Epithelial cell of proximal tubule (primary cell): ENCODE data around the gene DNAH14. TPM values are rescaled to one million over a fixed set of nuclear protein-coding genes. Genes with fewer than 3 reads are reported as not detected.

Source experiments
- DNase-seq: peaks from one replicate; pipeline ENCODE4 v3.0.0-alpha.2; 2011; ENCODE audit warnings: low read depth
- H3K4me3 ChIP-seq: 2 replicates; pipeline ENCODE4 v1.5.1; 2011; ENCODE audit warnings: low read depth, mild to moderate bottlenecking, low read length
- total RNA-seq: library from RNA; depleted of rRNA; stranded (reverse); fragments of >200 nt; gene quantifications from 2 replicates; pipeline ENCODE4 v1.2.3, GENCODE V29; 2015
- TF ChIP-seq, protein P1 (sequence below): conservative IDR thresholded peaks from 2 replicates; pipeline ENCODE4 v1.5.1; 2012; ENCODE audit warnings: low read depth, mild to moderate bottlenecking, low read length

The DNAH14 gene
- total RNA-seq, 1 donor from 2014 or later: 20.8 TPM

- DNase-seq: no peak
- H3K4me3 ChIP-seq: no peak overlapping the region
- TF ChIP-seq, protein P1, sequence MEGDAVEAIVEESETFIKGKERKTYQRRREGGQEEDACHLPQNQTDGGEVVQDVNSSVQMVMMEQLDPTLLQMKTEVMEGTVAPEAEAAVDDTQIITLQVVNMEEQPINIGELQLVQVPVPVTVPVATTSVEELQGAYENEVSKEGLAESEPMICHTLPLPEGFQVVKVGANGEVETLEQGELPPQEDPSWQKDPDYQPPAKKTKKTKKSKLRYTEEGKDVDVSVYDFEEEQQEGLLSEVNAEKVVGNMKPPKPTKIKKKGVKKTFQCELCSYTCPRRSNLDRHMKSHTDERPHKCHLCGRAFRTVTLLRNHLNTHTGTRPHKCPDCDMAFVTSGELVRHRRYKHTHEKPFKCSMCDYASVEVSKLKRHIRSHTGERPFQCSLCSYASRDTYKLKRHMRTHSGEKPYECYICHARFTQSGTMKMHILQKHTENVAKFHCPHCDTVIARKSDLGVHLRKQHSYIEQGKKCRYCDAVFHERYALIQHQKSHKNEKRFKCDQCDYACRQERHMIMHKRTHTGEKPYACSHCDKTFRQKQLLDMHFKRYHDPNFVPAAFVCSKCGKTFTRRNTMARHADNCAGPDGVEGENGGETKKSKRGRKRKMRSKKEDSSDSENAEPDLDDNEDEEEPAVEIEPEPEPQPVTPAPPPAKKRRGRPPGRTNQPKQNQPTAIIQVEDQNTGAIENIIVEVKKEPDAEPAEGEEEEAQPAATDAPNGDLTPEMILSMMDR: no peak
Measured at GRCh38 chr1:225360119-225360518, 430.6 kb downstream of the DNAH14 start.

DNA sequence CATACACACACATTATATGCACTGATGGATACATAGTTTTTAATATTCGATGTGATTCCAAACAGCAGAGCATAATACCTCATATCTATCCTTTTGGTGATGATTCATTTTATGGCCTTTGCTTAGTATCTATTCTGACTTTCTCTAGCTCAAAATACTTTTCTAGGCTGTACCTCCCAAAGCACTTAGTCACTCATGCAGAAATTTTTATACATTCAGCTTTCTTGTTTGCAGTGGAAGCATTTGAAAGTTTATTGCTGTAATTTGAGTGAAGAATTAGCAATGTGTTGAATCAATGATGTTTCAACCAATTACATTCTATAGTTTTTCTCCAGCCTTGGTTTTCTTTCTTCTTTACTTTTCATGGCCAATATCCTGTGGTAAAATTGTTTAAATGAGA lies 431.7 kb downstream of the DNAH14 start:
- no peak for DNase-seq
- TF ChIP-seq, protein P1: no peak
- H3K4me3 ChIP-seq: no peak overlapping the region

DNA sequence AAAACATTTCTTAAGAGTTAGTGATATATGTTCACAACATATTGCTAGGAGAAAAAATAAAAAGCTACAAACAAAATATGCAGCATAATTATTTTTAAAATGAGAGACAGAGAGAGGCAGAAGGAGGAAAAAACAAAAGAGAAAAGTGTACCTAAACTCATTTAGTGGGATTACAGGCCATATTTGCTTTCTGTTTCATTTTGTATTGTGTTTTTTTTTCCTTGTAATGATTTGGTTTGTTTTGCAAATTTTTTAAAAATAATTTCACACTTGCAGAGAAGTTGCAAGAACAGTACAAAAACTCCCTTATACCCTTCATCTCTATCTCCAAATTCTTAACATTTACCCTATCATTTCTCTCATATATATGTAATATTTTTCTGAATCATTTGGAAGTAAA lies 433.3 kb downstream of the DNAH14 start:
- H3K4me3 ChIP-seq: no peak overlapping the region
- TF ChIP-seq, protein P1: no peak
- no peak for DNase-seq

GRCh38 chr1:225364439-225364838 lies 435.0 kb downstream of the DNAH14 start:
- no peak overlapping the region for H3K4me3 ChIP-seq
- TF ChIP-seq, protein P1: no peak
- DNase-seq: no peak

DNA sequence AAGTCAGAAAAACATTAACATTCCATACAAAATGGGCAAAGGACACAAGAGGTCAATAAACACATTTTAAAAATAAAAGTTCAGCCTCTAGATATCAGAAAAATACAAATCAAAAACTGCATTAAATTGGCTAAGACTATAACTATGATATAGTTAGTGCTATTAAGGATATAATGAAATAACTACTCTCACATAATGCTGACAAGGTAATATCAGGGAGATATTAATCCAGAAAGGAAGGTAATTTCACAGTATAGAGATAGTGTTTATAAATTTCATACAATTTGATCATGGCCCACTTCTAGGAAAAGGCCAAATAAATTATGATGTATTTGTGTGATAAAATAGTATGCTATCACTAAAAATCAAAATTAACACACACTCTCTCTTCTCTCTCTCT lies 436.5 kb downstream of the DNAH14 start:
- H3K4me3 ChIP-seq: no peak overlapping the region
- DNase-seq: no peak
- TF ChIP-seq, protein P1: no peak

DNA sequence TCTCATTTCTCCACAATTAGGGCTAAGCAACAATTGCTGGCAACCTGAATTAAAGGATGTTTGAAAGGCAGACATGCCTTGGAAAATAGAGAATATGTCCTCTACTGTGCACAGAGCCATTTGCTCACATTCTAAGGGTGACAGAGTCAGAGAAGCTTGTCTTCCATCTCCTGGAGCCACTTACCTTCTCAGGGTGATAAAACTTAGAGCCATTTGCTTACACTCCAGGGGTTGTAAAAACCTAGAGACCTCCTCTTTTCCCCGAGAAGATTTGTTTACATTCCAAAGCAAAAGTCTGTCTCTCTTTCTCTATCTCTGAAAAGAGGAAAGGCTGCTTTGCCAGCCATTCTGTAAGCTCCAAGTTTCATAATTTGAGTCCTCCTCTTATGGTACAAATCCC lies 437.1 kb downstream of the DNAH14 start:
- TF ChIP-seq, protein P1: no peak
- no peak for DNase-seq
- no peak overlapping the region for H3K4me3 ChIP-seq

DNA sequence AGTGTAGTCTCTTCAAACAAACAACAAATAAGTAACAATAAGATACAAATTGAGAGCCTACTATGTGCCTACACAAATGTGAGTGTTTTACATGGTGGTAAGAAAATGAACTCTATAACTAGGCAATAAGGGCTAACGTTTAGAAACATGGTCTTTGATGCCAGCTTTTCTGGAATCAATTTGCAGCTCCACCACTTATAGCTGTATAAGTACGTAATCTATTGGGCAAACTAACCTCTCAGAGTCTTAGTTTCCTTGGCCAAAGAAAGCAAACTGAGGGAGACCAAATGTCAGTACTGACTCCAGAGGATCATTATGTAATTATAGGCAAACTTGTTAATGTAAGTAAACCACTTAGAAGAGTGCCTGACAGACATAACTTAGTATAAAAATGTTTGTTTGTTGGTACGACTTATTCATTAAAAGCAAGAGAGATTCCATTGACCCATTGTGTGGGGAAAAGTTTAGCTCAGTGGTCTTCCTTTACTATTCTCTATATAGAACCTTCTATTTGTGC lies 438.6 kb downstream of the DNAH14 start:
- TF ChIP-seq, protein P1: no peak
- DNase-seq: no peak
- no peak overlapping the region for H3K4me3 ChIP-seq
